ENCODE results near the gene PLEKHG4.
A peak's percentile ranks its signal among the peaks of the same experiment; 100 is the strongest.

The PLEKHG4 gene

DNA sequence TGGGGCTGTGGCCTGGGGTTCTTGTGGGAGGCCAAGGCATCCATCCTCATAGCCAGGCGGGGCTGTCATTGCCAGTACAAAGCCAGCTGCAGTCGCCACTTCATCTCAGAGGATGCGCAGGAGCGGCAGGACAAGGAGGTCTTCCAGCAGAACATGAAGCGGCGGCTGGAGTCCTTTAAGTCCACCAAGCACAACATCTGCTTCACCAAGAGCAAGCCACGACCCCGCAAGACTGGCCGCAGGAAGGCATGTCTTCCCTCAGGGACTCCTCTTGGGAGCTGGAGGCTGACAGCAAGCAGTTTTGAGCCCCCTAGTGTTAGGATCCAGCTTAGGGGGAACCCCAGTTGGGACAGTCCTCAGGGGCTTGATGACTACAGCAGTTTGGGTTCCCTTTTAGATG, 15.1 kb upstream of the PLEKHG4 start:
- no peak for DNase-seq

GRCh38 chr16:67264866-67265265, 14.5 kb upstream of the PLEKHG4 start:
- no peak for DNase-seq

DNA sequence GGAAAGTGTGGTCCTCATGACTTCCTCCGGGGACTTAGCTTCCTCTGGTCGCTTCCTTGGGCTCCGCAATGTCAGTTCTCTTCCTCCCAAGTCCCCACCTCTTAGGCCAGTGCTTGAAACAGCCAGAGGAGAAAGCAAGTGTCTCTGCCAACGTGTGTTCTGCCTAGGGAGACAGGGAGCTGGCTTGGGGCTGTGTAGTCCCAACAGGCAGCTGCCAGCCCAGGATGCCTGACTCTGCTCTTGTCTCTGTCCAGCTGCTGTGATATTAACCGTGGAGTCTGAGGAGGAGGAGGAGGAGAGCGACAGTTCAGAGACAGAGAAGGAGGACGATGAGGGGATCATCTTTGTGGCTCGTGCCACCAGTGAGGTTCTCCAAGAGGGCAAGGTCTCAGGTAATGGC, 13.5 kb upstream of the PLEKHG4 start:
- no peak for DNase-seq

- DNase-seq = no peak
These were observed 11.2 kb upstream of the PLEKHG4 start for GRCh38 chr16:67268136-67268579.

DNA sequence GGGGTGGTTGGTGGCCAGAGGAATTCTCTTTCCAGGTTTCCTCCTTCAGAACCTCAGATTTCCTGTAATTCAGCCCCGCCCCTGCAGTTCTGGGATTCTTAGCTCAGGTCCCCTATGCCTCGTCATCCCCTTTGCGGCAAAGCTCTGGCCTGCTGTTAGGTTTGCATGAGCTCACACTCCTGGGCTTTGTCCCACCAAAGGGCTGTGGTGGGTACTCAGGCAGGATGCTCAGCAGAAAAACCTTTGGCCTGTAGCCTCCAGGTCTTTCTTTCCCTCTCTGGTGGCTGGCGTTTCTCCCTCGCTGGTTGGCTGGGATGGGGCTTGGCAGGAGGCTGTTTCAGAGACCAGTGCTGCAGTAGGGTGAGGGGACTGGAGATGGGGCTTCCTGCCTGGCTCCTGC, 9.6 kb upstream of the PLEKHG4 start:
- no peak for DNase-seq

- no peak for DNase-seq
These were observed 8.4 kb upstream of the PLEKHG4 start for GRCh38 chr16:67270931-67271338.

GRCh38 chr16:67271446-67271845, 7.9 kb upstream of the PLEKHG4 start:
- no peak for DNase-seq

- DNase-seq = no peak
These were observed 4.0 kb upstream of the PLEKHG4 start for GRCh38 chr16:67275321-67275720.

GRCh38 chr16:67277294-67277998, 1.9 kb upstream of the PLEKHG4 start:
- DNase-seq = peak; percentile 41

GRCh38 chr16:67277999-67278772, 1.1 kb upstream of the PLEKHG4 start:
- DNase-seq = no peak

GRCh38 chr16:67278773-67279295, 498 bp upstream of the PLEKHG4 start:
- DNase-seq = peak; percentile 69

GRCh38 chr16:67280090-67281015, 1.0 kb downstream of the PLEKHG4 start:
- DNase-seq = no peak

GRCh38 chr16:67281536-67282446, 2.5 kb downstream of the PLEKHG4 start:
- no peak for DNase-seq

GRCh38 chr16:67282447-67282805, 3.1 kb downstream of the PLEKHG4 start:
- no peak for DNase-seq

DNA sequence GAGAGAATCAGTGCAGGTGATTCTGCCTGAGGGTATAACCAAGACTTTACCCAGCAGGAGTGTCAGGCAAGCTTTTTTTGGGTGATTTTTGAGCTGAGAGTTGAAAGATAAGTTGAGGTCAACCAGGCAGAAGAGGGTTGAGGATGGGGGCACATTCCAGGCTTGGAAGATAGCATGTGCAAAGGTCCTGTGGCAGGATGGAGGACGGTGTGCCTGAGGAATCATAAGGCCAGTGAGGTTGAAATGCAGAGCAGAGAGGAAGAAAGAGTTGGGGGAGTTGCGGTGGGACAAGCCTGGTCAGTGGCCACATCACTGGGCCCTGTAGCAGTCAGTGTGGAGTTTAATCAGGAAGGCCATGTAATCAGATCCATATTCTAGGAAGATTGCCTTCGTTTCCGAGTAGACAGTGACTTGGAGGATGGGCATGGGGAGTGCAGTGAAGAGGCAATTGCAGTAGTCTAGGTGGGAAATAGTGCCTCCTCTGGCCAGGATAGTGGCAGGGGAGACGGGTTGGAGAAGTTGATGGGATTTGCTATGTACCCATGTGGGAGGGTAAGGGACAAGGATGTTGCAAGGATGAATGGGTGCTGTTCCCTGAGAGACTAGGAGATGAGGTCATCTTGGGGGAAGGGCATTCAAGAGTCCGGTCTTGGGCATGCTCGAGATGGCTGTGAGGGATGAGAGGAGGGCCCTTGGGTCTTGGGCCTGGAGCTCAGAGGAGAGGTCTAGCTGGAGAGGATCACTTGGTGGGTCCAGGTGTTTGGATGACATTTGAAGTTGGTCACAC, 3.9 kb downstream of the PLEKHG4 start:
- no peak for DNase-seq

DNA sequence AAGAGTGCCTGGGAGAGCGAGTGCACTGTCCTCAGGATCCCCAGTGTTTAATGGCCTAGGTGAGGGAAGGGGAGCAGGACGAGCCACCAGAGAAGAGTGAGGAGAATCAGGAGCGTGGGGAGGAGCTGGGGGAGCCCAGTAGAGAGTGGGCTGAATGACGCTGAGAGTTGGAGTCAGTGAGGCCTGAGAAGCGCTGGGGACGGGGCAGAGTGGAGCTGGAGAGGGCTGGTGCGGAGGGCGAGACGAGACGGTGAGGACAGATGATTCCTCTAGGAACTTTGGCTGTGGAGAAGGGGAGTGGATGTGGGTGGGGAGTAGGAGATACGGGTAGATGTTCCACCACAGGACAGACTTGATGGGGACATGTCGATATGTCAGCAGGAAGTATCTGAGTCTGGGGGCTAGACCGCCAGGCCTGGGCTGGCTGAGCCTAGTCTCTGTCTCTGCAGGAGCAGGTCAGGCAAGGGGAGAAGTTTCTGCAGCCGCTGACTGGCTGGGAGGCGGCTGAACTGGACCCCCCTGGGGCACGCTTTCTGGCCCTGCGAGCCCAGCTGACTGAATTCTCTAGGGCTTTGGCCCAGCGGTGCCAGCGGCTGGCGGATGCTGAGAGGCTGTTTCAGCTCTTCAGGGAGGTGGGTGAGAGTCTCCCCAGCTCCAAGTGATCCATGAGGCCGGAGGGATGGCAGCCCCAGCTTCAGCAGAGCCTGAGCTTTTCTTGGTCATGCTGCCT, 4.7 kb downstream of the PLEKHG4 start:
- no peak for DNase-seq

- DNase-seq = no peak
These were observed 5.6 kb downstream of the PLEKHG4 start for GRCh38 chr16:67284699-67285646.

GRCh38 chr16:67286441-67287235, 7.3 kb downstream of the PLEKHG4 start:
- DNase-seq = no peak
